ENCODE data around the gene C11orf71.

Gene C11orf71

GRCh38 chr11:114398303-114398920, 1.9 kb downstream of the C11orf71 start:
- no peak for DNase-seq

- no peak for DNase-seq
Observed at GRCh38 chr11:114397349-114397982, 2.8 kb downstream of the C11orf71 start.

- DNase-seq, result no peak
Observed at GRCh38 chr11:114396916-114397315, 3.4 kb downstream of the C11orf71 start.

GRCh38 chr11:114395736-114396135, 4.6 kb downstream of the C11orf71 start:
- no peak for DNase-seq

GRCh38 chr11:114392735-114393667, 7.3 kb downstream of the C11orf71 start:
- DNase-seq, result no peak

- no peak for DNase-seq
Observed at GRCh38 chr11:114386545-114386944, 13.8 kb downstream of the C11orf71 start.

- peak; percentile 38 for DNase-seq
Observed at GRCh38 chr11:114386131-114386530, 14.2 kb downstream of the C11orf71 start.

GRCh38 chr11:114384487-114384886, 15.8 kb downstream of the C11orf71 start:
- DNase-seq, result no peak

GRCh38 chr11:114382509-114382908, 17.8 kb downstream of the C11orf71 start:
- DNase-seq, result no peak

- no peak for DNase-seq
Observed at GRCh38 chr11:114379394-114380069, 20.8 kb downstream of the C11orf71 start.

GRCh38 chr11:114377612-114378267, 22.6 kb downstream of the C11orf71 start:
- no peak for DNase-seq

- no peak for DNase-seq
Observed at GRCh38 chr11:114375052-114375451, 25.3 kb downstream of the C11orf71 start.

- DNase-seq, result no peak
Observed at GRCh38 chr11:114368918-114369680, 31.2 kb downstream of the C11orf71 start.

GRCh38 chr11:114367244-114367957, 32.9 kb downstream of the C11orf71 start:
- DNase-seq, result no peak

GRCh38 chr11:114366331-114367243, 33.7 kb downstream of the C11orf71 start:
- DNase-seq, result no peak

GRCh38 chr11:114362958-114363357, 37.4 kb downstream of the C11orf71 start:
- no peak for DNase-seq

GRCh38 chr11:114362326-114362725, 38.0 kb downstream of the C11orf71 start:
- no peak for DNase-seq

- DNase-seq, result no peak
Observed at GRCh38 chr11:114359342-114359741, 41.0 kb downstream of the C11orf71 start.

- DNase-seq, result no peak
Observed at GRCh38 chr11:114358716-114359115, 41.6 kb downstream of the C11orf71 start.

GRCh38 chr11:114354076-114354475, 46.2 kb downstream of the C11orf71 start:
- DNase-seq, result no peak
